HG03025 (cell line): ENCODE data around the gene SH2D7.

ENCODE experiments used
- ATAC-seq: cut with Tn5 transposase; IDR thresholded peaks from one replicate; pipeline ENCODE4 v1.9.1; 2021; ENCODE audit warnings: mild to moderate bottlenecking, moderate library complexity; ENCODE audit not compliant: unreplicated experiment, low FRiP score

SH2D7 gene

GRCh38 chr15:78092261-78093041 is at the start of gene SH2D7:
Gene SH2D7, plus strand, starts transcription at chr15:78092561. Its CDS starts 24 bp downstream, at chr15:78092585.
- ATAC-seq: no peak

- no peak for ATAC-seq
Observed at GRCh38 chr15:78044407-78045155, 47.8 kb upstream of the SH2D7 start.

GRCh38 chr15:78045189-78045588 is 47.2 kb upstream of the SH2D7 start:
- no peak for ATAC-seq

GRCh38 chr15:78046796-78047341 is 45.5 kb upstream of the SH2D7 start:
- ATAC-seq: no peak

GRCh38 chr15:78047761-78048627 is 44.4 kb upstream of the SH2D7 start:
- ATAC-seq: no peak

GRCh38 chr15:78048628-78048920 is 43.8 kb upstream of the SH2D7 start:
- ATAC-seq: no peak

GRCh38 chr15:78049691-78050440 is 42.5 kb upstream of the SH2D7 start:
- ATAC-seq: peak; percentile 67

GRCh38 chr15:78050441-78050809 is 41.9 kb upstream of the SH2D7 start:
- peak; percentile 10 for ATAC-seq

GRCh38 chr15:78050826-78051225 is 41.5 kb upstream of the SH2D7 start:
- ATAC-seq: no peak

GRCh38 chr15:78051596-78051995 is 40.8 kb upstream of the SH2D7 start:
- no peak for ATAC-seq

GRCh38 chr15:78052001-78052401 is 40.4 kb upstream of the SH2D7 start:
- ATAC-seq: no peak

- no peak for ATAC-seq
Observed at GRCh38 chr15:78052545-78052944, 39.8 kb upstream of the SH2D7 start.

GRCh38 chr15:78054518-78054917 is 37.8 kb upstream of the SH2D7 start:
- no peak for ATAC-seq

- ATAC-seq: no peak
Observed at GRCh38 chr15:78054966-78055365, 37.4 kb upstream of the SH2D7 start.

GRCh38 chr15:78055919-78056713 is 36.2 kb upstream of the SH2D7 start:
- no peak for ATAC-seq

GRCh38 chr15:78056714-78057269 is 35.6 kb upstream of the SH2D7 start:
- no peak for ATAC-seq

- no peak for ATAC-seq
Observed at GRCh38 chr15:78057803-78058202, 34.6 kb upstream of the SH2D7 start.

- no peak for ATAC-seq
Observed at GRCh38 chr15:78058401-78058935, 33.9 kb upstream of the SH2D7 start.
